B cell (primary cell): ENCODE results near the gene TBC1D12. TPM values are rescaled to one million over a fixed set of nuclear protein-coding genes. Genes with fewer than 3 reads are reported as not detected.

ENCODE experiments used
- ATAC-seq: fragments of 200-7000 bp; cut with Tn5 transposase; one replicate; pipeline ENCODE4 v1.10.0; 2021; ENCODE audit warnings: low read depth, mild to moderate bottlenecking, moderate number of reproducible peaks, moderate library complexity
- CTCF ChIA-PET: fragments of 350-600 bp; sonication (Branson Sonifier 250); formaldehyde crosslinking; loops from one replicate; lab custom pipeline; 2021; ENCODE audit warnings: antibody characterized with exemption, inconsistent platforms; lab: Charles Lee
- POLR2A ChIA-PET: fragments of 350-600 bp; sonication (Branson Sonifier 250); formaldehyde crosslinking; loops from one replicate; lab custom pipeline; 2021; ENCODE audit warnings: antibody characterized with exemption; lab: Charles Lee
- DNase-seq: peaks from one replicate; pipeline ENCODE4 v3.0.0; 2013
- H2AFZ ChIP-seq: 2 replicates; pipeline ENCODE4 v1.6.1; 2012; ENCODE audit warnings: mild to moderate bottlenecking, low read depth, low read length; ENCODE audit not compliant: insufficient read depth, poor library complexity, severe bottlenecking
- H3K27ac ChIP-seq, 2 donors: 1 replicate in 1 of 2; 2 replicates in 1 of 2; pipeline ENCODE4 v1.5.1; 2012 to 2013; ENCODE audit warnings: low read length in 2 of 2, mild to moderate bottlenecking in 2 of 2, moderate library complexity in 1 of 2
- H3K27me3 ChIP-seq, 4 experiments: fragments of 200-600 bp in 1 of 4; sonication (generic) in 1 of 4; replicated peaks in 1 of 4; 1 replicate in 2 of 4; 2 replicates in 2 of 4; pipeline versions ENCODE4 v1.6.1 to v1.7.0; 2013 to 2016; ENCODE audit warnings: low read length in 3 of 4, mild to moderate bottlenecking in 2 of 4, mixed read lengths in 1 of 4, moderate library complexity in 1 of 4; ENCODE audit not compliant: insufficient read depth in 4 of 4, control insufficient read depth in 3 of 4; ENCODE audit errors: control extremely low read depth in 1 of 4
- H3K36me3 ChIP-seq, 2 experiments: replicated peaks in 1 of 2; 1 replicate in 1 of 2; 2 replicates in 1 of 2; pipeline versions ENCODE4 v1.6.1 to v1.7.1; 2013; ENCODE audit warnings: low read length in 1 of 2; ENCODE audit not compliant: insufficient read depth in 2 of 2, control insufficient read depth in 1 of 2; ENCODE audit errors: control extremely low read depth in 1 of 2, extremely low read depth in 1 of 2
- H3K4me1 ChIP-seq, 2 donors: fragments of 200-600 bp in 1 of 2; sonication (generic) in 1 of 2; 1 replicate in 1 of 2; 2 replicates in 1 of 2; pipeline versions ENCODE4 v1.5.1 to v1.6.1; 2013 to 2017; ENCODE audit warnings: low read length in 2 of 2; ENCODE audit not compliant: control insufficient read depth in 2 of 2, insufficient read depth in 2 of 2
- H3K4me2 ChIP-seq: replicated peaks from 2 replicates; pipeline ENCODE3; 2012; ENCODE audit warnings: mild to moderate bottlenecking, low read depth, low read length; ENCODE audit not compliant: poor library complexity, severe bottlenecking
- H3K4me3 ChIP-seq, 5 experiments: fragments of 200-600 bp in 1 of 5; sonication (generic) in 1 of 5; 1 replicate in 3 of 5; 2 replicates in 2 of 5; pipeline versions ENCODE4 v1.5.1 to v1.7.0; 2011 to 2016; ENCODE audit warnings: low read length in 4 of 5, mild to moderate bottlenecking in 4 of 5, low read depth in 2 of 5, control low read depth in 1 of 5, moderate library complexity in 1 of 5; ENCODE audit not compliant: insufficient read depth in 1 of 5; ENCODE audit errors: control extremely low read depth in 1 of 5, extremely low read depth in 1 of 5
- H3K79me2 ChIP-seq: fragments of 200-600 bp; sonication (generic); one replicate; pipeline ENCODE4 v1.6.0; 2016; ENCODE audit warnings: low read length; ENCODE audit not compliant: control insufficient read depth, insufficient read depth
- H3K9ac ChIP-seq: fragments of 200-600 bp; sonication (generic); 2 replicates; pipeline ENCODE4 v1.6.1; 2017; ENCODE audit warnings: mild to moderate bottlenecking, low read length, moderate library complexity
- H3K9me3 ChIP-seq, 3 donors: one replicate each; pipeline versions ENCODE4 v1.6.1 to v1.7.1; 2013; ENCODE audit warnings: low read length in 2 of 3; ENCODE audit not compliant: control insufficient read depth in 2 of 3, insufficient read depth in 1 of 3; ENCODE audit errors: control extremely low read depth in 1 of 3
- H4K20me1 ChIP-seq: 2 replicates; pipeline ENCODE4 v1.6.0; 2012; ENCODE audit warnings: mild to moderate bottlenecking, low read length; ENCODE audit not compliant: insufficient read depth, control insufficient read depth, poor library complexity, severe bottlenecking
- H3K27ac Mint-ChIP-seq: one replicate; pipeline ENCODE4 v1.8.0; 2021; ENCODE audit warnings: mixed read lengths
- H3K27me3 Mint-ChIP-seq: one replicate; pipeline ENCODE4 v1.8.0; 2021; ENCODE audit warnings: mixed read lengths
- H3K4me1 Mint-ChIP-seq: one replicate; pipeline ENCODE4 v1.8.0; 2021; ENCODE audit warnings: mixed read lengths
- H3K4me3 Mint-ChIP-seq: one replicate; pipeline ENCODE4 v1.8.0; 2021; ENCODE audit warnings: mixed read lengths
- H3K9me3 Mint-ChIP-seq: one replicate; pipeline ENCODE4 v1.8.0; 2022; ENCODE audit warnings: mixed read lengths; ENCODE audit not compliant: insufficient read depth
- CTCF ChIP-seq: fragments of 200-600 bp; IDR thresholded peaks from one replicate; pipeline ENCODE4 v1.8.0; 2022; ENCODE audit warnings: antibody characterized with exemption, mild to moderate bottlenecking
- EZH2 ChIP-seq: IDR thresholded peaks from 2 replicates; pipeline ENCODE4 v1.6.1; 2012; ENCODE audit warnings: borderline replicate concordance, low read depth, mild to moderate bottlenecking, moderate library complexity, low read length; ENCODE audit not compliant: insufficient read depth, poor library complexity, severe bottlenecking
- WGBS: methylation state at CpG from one replicate; pipeline ENCODE4 v1.1.5; 2013; ENCODE audit warnings: missing lambda C conversion rate; ENCODE audit not compliant: insufficient coverage; 5-methylcytosine and 5-hydroxymethylcytosine counted together
- intact Hi-C: fragments of 100-400 bp; cut with micrococcal nuclease; formaldehyde crosslinking; loops from one replicate; pipeline ENCODE4 v1.10.0; 2022
- polyA plus RNA-seq: library from polyadenylated mRNA; depleted of rRNA; stranded (reverse); fragments of >200 nt; gene quantifications from 2 replicates; pipeline ENCODE4 v1.2.3, GENCODE V29; 2012
- total RNA-seq, 2 donors: library from RNA; stranded (reverse); fragments of 120-200 nt in 1 of 2; gene quantifications; 1 replicate in 1 of 2; 2 replicates in 1 of 2; pipeline versions ENCODE4 v1.2.3 to v1.2.4, GENCODE V29; 2013 to 2022

TBC1D12 gene
- total and polyA plus RNA-seq, 2 donors (not counting 1 experiment from before 2014, with no cell fraction given): 3.1 to 9.3 TPM

GRCh38 chr10:94546049-94546900, 143.9 kb downstream of the TBC1D12 start:
- CTCF ChIA-PET: no interaction called here
- Histone ChIP-seq H3K4me2 (peak overlapping the region; percentile 83), H3K4me3 (peak overlapping the region; percentile 57 to 99 (median 95)), H3K4me1 (peaks cover 14 to 18% of the 10 kb centered on the region in 2 donors), H3K36me3 (no peaks in the 10 kb centered on the region), H3K79me2 (no peaks in the 10 kb centered on the region), H3K27ac (peak overlapping the region in 1 of 2 donors; percentile 67), H3K9ac (peak overlapping the region; percentile 98), H3K9me3 (peaks cover 0 to 4% (median 0%) of the 10 kb centered on the region in 3 donors), H2AFZ (peak overlapping the region; percentile 99), H3K27me3 (no peaks in the 10 kb centered on the region), H4K20me1 (no peaks in the 10 kb centered on the region)
- POLR2A ChIA-PET: no interaction called here
- peak; percentile 19 for DNase-seq
- no peaks in the 10 kb centered on the region for H3K9me3 Mint-ChIP-seq
- intact Hi-C loops: loop anchor here (10.0 kb wide), 1 partner anchor 841 kb away; the partner anchor contains the start of gene FRA10AC1
- 2% methylated on average over 18 of the region's 25 CpGs for WGBS
- TF ChIP-seq EZH2 (no peak), CTCF (no peak)
- peaks cover 22% of the 10 kb centered on the region for H3K4me1 Mint-ChIP-seq
- no peaks in the 10 kb centered on the region for H3K27me3 Mint-ChIP-seq
- H3K27ac Mint-ChIP-seq: peak overlapping the region; percentile 86
- H3K4me3 Mint-ChIP-seq: peak overlapping the region; percentile 94
- ATAC-seq: no peak

- Mint-ChIP-seq H3K27me3 (no peaks in the 10 kb centered on the region), H3K4me3 (peak overlapping the region; percentile 94), H3K27ac (no peak overlapping the region), H3K4me1 (peaks cover 22% of the 10 kb centered on the region), H3K9me3 (no peaks in the 10 kb centered on the region)
- no peak for TF ChIP-seq CTCF
- no peak for TF ChIP-seq EZH2
- ATAC-seq (no peak), DNase-seq (no peak)
- no CpG with 5 or more reads among the region's 1 CpG for WGBS
- ChIA-PET POLR2A (no interaction called here), CTCF (no interaction called here)
- Histone ChIP-seq H3K36me3 (no peaks in the 10 kb centered on the region), H3K27me3 (no peaks in the 10 kb centered on the region), H3K4me1 (peaks cover 14 to 18% of the 10 kb centered on the region in 2 donors), H2AFZ (peak overlapping the region; percentile 99), H3K79me2 (no peaks in the 10 kb centered on the region), H3K4me2 (peak overlapping the region; percentile 83), H3K27ac (no peak overlapping the region), H4K20me1 (no peaks in the 10 kb centered on the region), H3K9ac (peak overlapping the region; percentile 98), H3K9me3 (peaks cover 0 to 4% (median 0%) of the 10 kb centered on the region in 3 donors), H3K4me3 (peak overlapping the region in 1 of 5 experiments; percentile 99)
- intact Hi-C loops: loop anchor here (10.0 kb wide), 1 partner anchor 842 kb away; the partner anchor contains the start of gene FRA10AC1
These were observed 144.5 kb downstream of the TBC1D12 start for GRCh38 chr10:94546901-94547185.
